K562 (cell line): Measurements from ENCODE around the gene CNPY3. TPM values are rescaled to one million over a fixed set of nuclear protein-coding genes. Genes with fewer than 3 reads are reported as not detected.
A peak's percentile ranks its signal among the peaks of the same experiment; 100 is the strongest.

ENCODE experiments used
- CBX5 ChIP-seq: IDR thresholded peaks from 2 replicates; pipeline ENCODE4 v1.6.1; 2014; ENCODE audit warnings: low read depth, borderline replicate concordance
- CEBPG ChIP-seq, 3 experiments: fragments of 200-800 bp in 1 of 3; sonication (Bioruptor generic) in 1 of 3; sonication (generic) in 1 of 3; formaldehyde crosslinking in 1 of 3; IDR thresholded peaks in 2 of 3; conservative IDR thresholded peaks in 1 of 3; 2 replicates each; pipeline versions ENCODE4 v1.6.1 to v1.8.0; 2016 to 2022; ENCODE audit warnings: missing compliant biosample characterization in 2 of 3, missing genetic modification characterization in 2 of 3, mild to moderate bottlenecking in 1 of 3, missing genetic modification reagents in 1 of 3
- CHD4 ChIP-seq: fragments of 200-600 bp; sonication (generic); IDR thresholded peaks from 3 replicates; pipeline ENCODE4 v1.6.1; 2012; ENCODE audit warnings: low read depth, mild to moderate bottlenecking, mixed read lengths, low read length, inconsistent platforms; ENCODE audit not compliant: insufficient read depth, insufficient replicate concordance, poor library complexity, severe bottlenecking
- DEAF1 ChIP-seq: fragments of 450-650 bp; formaldehyde crosslinking; IDR thresholded peaks from 2 replicates; pipeline ENCODE4 v1.4.0; 2020; ENCODE audit warnings: mild to moderate bottlenecking, moderate library complexity
- E4F1 ChIP-seq: fragments of 250-450 bp; sonication (Bioruptor Pico); IDR thresholded peaks from 2 replicates; pipeline ENCODE4 v1.5.0; 2021; ENCODE audit warnings: mild to moderate bottlenecking, borderline replicate concordance
- EGR1 ChIP-seq: fragments of 450-650 bp; conservative IDR thresholded peaks from 2 replicates; pipeline ENCODE4 v1.6.1; 2017; ENCODE audit warnings: mild to moderate bottlenecking
- HMG20B ChIP-seq: fragments of 250-450 bp; sonication (Bioruptor Pico); IDR thresholded peaks from 2 replicates; pipeline ENCODE4 v1.5.0; 2021; ENCODE audit warnings: mild to moderate bottlenecking
- HMGXB4 ChIP-seq: sonication (generic); formaldehyde crosslinking; IDR thresholded peaks from 2 replicates; pipeline ENCODE4 v1.8.1; 2023; ENCODE audit warnings: mild to moderate bottlenecking, missing genetic modification reagents
- LCOR ChIP-seq: sonication (generic); formaldehyde crosslinking; IDR thresholded peaks from 2 replicates; pipeline ENCODE4 v1.8.0; 2022; ENCODE audit warnings: mild to moderate bottlenecking, missing genetic modification reagents
- NCOA6 ChIP-seq: fragments of 450-650 bp; IDR thresholded peaks from 2 replicates; pipeline ENCODE4 v1.6.1; 2017; ENCODE audit warnings: mild to moderate bottlenecking
- NFE2 ChIP-seq: IDR thresholded peaks from 2 replicates; pipeline ENCODE4 v1.6.1; 2014; ENCODE audit warnings: antibody characterized with exemption, low read depth
- NR2F6 ChIP-seq: fragments of 450-650 bp; formaldehyde crosslinking; IDR thresholded peaks from 2 replicates; pipeline ENCODE4 v1.4.0; 2020; ENCODE audit warnings: mild to moderate bottlenecking
- NRF1 ChIP-seq, 2 experiments: fragments of 450-650 bp; IDR thresholded peaks in 1 of 2; conservative IDR thresholded peaks in 1 of 2; 2 replicates each; pipeline ENCODE4 v1.6.1; 2014; ENCODE audit warnings: mild to moderate bottlenecking in 2 of 2
- PPARD ChIP-seq: fragments of 250-450 bp; sonication (Bioruptor Pico); IDR thresholded peaks from 2 replicates; pipeline ENCODE4 v1.8.0; 2022; ENCODE audit warnings: inconsistent platforms, mild to moderate bottlenecking, moderate library complexity
- SMARCA5 ChIP-seq: fragments of 450-650 bp; IDR thresholded peaks from 2 replicates; pipeline ENCODE4 v1.6.1; 2016
- ZNF133 ChIP-seq: fragments of 250-450 bp; sonication (Bioruptor Pico); IDR thresholded peaks from 2 replicates; pipeline ENCODE4 v1.4.0; 2020; ENCODE audit warnings: mild to moderate bottlenecking
- ZNF134 ChIP-seq: fragments of 250-450 bp; sonication (Bioruptor Pico); conservative IDR thresholded peaks from 2 replicates; pipeline ENCODE4 v1.4.0; 2020
- ZNF165 ChIP-seq: fragments of 250-450 bp; sonication (Bioruptor Pico); IDR thresholded peaks from 2 replicates; pipeline ENCODE4 v1.4.0; 2020; ENCODE audit warnings: borderline replicate concordance
- ZNF311 ChIP-seq: fragments of 250-450 bp; sonication (Bioruptor Pico); IDR thresholded peaks from 2 replicates; pipeline ENCODE4 v1.4.0; 2020; ENCODE audit warnings: mild to moderate bottlenecking, moderate library complexity
- ZNF436 ChIP-seq: fragments of 250-450, 450-650 bp; sonication (Bioruptor Pico); formaldehyde crosslinking; IDR thresholded peaks from 2 replicates; pipeline ENCODE4 v1.7.0; 2020; ENCODE audit warnings: mild to moderate bottlenecking
- ZNF512 ChIP-seq: IDR thresholded peaks from 2 replicates; pipeline ENCODE4 v1.6.1; 2016; ENCODE audit warnings: missing genetic modification characterization, missing compliant biosample characterization
- ZNF584 ChIP-seq: fragments of 200-800 bp; sonication (Bioruptor generic); IDR thresholded peaks from 2 replicates; pipeline ENCODE4 v1.6.1; 2016; ENCODE audit warnings: low read depth, mild to moderate bottlenecking, missing genetic modification characterization, missing compliant biosample characterization
- polyA plus RNA-seq, 8 experiments: library from polyadenylated mRNA; depleted of rRNA in 4 of 8; stranded (reverse) in 5 of 8; unstranded in 3 of 8; fragments of >200 nt; fragmentation: Nextera tagmentation in 2 of 8; fragmentation: Illumina TruSeq in 1 of 8; extraction: Ambion mirVana in 2 of 8; extraction: Trizol in 1 of 8; gene quantifications; 2 replicates each; pipeline versions ENCODE4 v1.2.1 to v1.2.3, GENCODE V29; 2011 to 2014; ENCODE audit warnings: inconsistent platforms in 1 of 8, missing spikeins in 1 of 8
- total RNA-seq, 7 experiments: library from RNA; depleted of rRNA in 6 of 7; stranded (reverse); fragments of >200 nt in 6 of 7; fragmentation: Illumina TruSeq in 2 of 7; extraction: Trizol in 2 of 7; gene quantifications; 2 replicates each; pipeline versions ENCODE4 v1.2.1 to v1.2.3, GENCODE V29; 2011 to 2021; ENCODE audit warnings: low replicate concordance in 1 of 7

Gene CNPY3
- total and polyA plus RNA-seq, 9 of the 15 experiments (the other 6 are each of a cell fraction or from before 2014, with no cell fraction given), result 2.4 to 37.4 (median 21.2) TPM

- TF ChIP-seq HMGXB4 (CRISPR knock-in tag) (no peak), HMG20B (no peak), NR2F6 (CRISPR knock-in tag) (no peak), ZNF165 (CRISPR knock-in tag) (no peak), NFE2 (no peak), PPARD (CRISPR knock-in tag) (no peak), CHD4 (no peak), NRF1 (conservative IDR thresholded peaks at IDR 0.05 in 1 of 2, IDR thresholded peaks at IDR 0.05 in 1 of 2) (no peak), CBX5 (no peak), E4F1 (CRISPR knock-in tag) (no peak), ZNF311 (CRISPR knock-in tag) (no peak), NCOA6 (no peak), DEAF1 (CRISPR knock-in tag) (no peak), ZNF512 (tag) (no peak), SMARCA5 (peak; percentile 48; the same call in 1 of the 2 replicates), ZNF134 (CRISPR knock-in tag) (no peak), ZNF584 (CRISPR knock-in tag) (no peak), EGR1 (no peak), CEBPG (CRISPR knock-in tag; IDR thresholded peaks at IDR 0.05) (0 out of 2 replicates have a peak, but pooled peaks have one; percentile 9), CEBPG (tag; conservative IDR thresholded peaks at IDR 0.05 in 1 of 2, IDR thresholded peaks at IDR 0.05 in 1 of 2) (no peak), LCOR (CRISPR knock-in tag) (no peak), ZNF133 (CRISPR knock-in tag) (no peak), ZNF436 (CRISPR knock-in tag) (no peak)
These were observed 55.7 kb downstream of the CNPY3 start (continued) for GRCh38 chr6:42984924-42985475.
